Measurements from ENCODE around the gene ZNRF3.

The ZNRF3 gene

DNA sequence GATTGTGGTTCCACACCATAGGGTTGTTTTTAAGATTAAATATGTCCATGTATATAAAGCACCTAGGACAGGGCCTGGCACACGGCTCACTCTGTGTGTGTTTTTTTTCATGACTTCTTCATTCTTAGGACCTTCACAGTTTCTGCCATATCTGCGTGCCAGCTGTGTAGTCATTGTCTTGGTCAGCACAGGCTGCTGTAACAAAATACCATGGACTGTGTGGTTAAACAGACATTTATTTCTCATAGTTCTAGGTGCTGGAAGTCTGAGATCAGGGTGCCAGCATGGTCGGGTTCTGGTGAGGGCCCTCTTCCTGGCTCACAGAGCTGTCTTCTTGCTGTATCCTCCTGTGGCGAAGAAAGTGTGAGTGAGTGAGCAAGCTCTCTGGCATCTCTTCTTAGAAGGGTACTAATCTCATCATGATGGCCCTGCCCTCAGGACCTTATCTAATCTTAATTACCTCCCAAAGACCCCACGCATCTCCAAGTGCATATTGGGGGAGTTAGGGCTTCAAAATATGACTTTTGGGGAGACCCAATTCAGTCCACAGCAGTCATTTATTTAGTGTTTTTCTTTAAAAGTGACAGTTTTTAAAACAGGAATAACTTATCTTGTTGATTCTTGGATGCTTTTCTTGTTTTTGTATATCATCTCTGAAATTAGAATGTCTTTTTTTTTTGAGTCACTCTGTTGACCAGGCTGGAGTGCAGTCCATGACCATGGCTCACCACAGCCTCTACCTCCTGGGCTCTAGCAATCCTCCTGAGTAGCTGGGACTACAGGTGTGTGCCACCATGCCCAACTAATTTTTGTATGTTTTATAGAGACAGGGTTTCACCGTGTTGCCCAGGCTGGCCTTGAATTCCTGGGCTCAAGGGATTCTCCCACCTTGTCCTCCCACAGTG lies 70.9 kb downstream of the ZNRF3 start:
- DNase-seq, result no peak

- peak; percentile 55 for DNase-seq
Observed at GRCh38 chr22:28955817-28956216, 72.4 kb downstream of the ZNRF3 start.

DNA sequence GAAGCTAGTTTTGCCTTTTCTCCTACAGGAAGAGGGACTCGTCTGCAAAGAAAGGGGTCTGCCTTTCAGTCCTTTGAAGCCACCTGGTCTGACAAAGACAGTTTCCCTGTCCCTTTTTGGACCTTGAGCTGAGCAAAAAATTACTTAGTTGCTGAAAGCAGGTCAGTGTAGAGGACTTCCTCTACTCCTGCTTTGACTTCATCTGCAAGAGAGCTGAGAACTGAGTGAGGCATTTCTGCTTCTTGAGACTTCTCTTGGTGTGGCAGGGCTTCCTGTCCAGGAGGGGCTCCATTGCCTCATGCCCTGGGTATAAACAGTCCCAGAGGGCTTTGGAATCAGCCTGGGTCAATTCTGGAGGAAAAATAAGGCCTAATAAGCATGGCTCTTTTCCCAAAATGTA lies 73.1 kb downstream of the ZNRF3 start:
- DNase-seq, result no peak

DNA sequence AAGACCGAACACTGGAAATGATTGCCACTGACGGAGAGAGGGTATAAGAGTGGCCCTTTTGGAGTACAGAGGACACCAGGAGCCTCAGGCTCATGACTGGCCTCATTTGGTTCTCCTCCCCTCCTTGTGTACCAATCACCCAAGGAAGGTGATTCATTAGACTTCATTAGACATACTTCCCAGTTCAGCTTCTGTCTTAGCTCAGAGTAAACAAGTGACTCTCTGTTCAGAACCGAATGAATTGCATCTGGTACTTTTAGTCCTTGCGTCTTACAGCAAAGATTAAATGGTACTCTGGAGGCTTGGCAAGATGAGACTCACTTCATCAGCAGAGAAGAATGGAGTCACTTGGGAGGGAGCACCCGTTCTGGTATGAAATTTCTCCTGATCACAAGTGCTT lies 75.2 kb downstream of the ZNRF3 start:
- no peak for DNase-seq

DNA sequence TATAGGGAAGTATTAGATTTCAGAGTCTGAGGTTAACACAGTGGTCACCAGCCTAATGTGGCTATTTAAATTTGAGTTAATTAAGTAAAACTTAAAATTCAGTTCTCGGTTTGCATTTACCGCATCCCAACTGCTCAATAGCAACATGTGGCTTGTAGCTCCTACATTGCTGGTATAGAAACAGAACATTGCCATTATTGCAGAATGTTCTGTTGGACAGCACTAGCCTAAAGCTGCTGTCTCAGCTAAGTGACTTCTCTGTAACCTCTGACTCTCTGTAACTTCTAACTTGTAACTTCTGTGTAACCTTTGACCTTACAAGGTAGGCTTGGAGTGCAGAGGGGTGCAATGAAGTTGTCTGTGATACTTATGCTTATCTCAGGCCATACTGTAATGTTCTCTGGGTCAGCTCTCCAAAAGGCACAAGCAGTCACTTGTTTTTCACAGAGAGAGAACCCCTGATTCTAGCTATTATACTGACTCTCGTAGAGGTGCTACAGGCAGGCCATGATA lies 78.7 kb downstream of the ZNRF3 start:
- DNase-seq, result no peak

DNA sequence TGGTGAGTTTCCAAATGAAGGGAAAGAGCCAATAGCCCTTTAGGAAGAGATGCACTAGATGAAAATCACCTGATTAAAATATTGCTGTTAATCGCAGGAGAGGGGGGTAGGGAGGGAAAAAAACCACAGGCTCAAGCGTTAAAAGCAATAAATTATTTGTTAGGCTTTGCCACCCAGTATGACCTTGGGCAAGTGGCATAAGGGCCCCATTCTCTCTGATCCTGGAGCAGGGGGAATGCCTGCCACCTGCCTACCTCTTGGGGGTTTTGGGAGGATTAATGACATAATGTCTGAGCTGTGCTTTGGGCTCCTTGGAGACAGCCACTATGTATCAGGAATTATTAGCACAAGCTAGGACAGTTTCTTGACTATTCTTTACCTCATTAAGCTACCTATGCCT lies 80.0 kb downstream of the ZNRF3 start:
- DNase-seq, result no peak

- DNase-seq, result no peak
Observed at GRCh38 chr22:28967163-28967665, 83.8 kb downstream of the ZNRF3 start.

GRCh38 chr22:28967969-28968368 lies 84.6 kb downstream of the ZNRF3 start:
- DNase-seq, result no peak

- DNase-seq, result no peak
Observed at GRCh38 chr22:28969401-28970168, 86.2 kb downstream of the ZNRF3 start.

- DNase-seq, result no peak
Observed at GRCh38 chr22:28973352-28973751, 90.0 kb downstream of the ZNRF3 start.

DNA sequence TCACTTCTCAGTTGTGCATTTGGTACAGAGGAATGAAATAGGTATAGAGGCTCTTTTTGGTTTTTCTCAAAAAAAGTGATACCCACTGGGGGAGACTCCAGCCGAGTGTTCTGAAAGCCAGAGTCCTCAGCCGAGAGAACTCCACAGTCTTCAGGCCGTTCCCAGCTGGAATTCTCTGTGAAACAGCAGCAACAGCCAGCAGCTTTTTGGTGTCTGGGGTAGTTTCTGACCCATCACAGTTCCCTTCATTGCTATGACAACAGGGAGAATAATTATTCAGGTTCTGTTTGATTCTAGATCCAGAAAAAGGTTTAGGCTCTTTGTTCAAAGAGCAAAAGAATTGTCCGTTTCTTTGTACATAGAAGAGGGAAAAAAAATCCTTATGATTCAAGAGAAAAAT lies 93.7 kb downstream of the ZNRF3 start:
- no peak for DNase-seq

DNA sequence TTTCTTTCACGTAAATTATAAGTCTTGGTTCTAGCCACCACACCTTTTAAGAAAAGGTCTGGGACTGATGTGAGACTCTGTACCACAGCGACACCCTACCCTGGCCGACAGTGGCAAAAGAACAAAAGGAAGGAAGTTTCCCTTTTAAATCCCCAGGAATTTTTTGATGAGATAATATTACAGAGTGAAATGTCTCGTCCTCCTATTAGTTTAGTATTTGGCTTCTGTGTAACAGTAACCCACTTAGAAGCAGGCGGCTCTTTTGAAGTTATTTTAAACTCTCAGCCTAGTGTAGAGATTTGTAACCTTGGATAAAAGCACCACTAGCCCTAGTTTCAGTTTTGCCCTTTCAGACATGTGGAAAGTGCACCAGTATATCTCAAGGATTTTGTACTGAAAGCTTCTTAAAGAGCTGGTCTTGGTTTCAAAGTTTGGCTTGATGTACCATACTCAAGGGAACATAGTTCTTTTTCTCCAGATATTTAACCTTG lies 94.2 kb downstream of the ZNRF3 start:
- DNase-seq, result no peak

- DNase-seq, result no peak
Observed at GRCh38 chr22:28978158-28978557, 94.8 kb downstream of the ZNRF3 start.

DNA sequence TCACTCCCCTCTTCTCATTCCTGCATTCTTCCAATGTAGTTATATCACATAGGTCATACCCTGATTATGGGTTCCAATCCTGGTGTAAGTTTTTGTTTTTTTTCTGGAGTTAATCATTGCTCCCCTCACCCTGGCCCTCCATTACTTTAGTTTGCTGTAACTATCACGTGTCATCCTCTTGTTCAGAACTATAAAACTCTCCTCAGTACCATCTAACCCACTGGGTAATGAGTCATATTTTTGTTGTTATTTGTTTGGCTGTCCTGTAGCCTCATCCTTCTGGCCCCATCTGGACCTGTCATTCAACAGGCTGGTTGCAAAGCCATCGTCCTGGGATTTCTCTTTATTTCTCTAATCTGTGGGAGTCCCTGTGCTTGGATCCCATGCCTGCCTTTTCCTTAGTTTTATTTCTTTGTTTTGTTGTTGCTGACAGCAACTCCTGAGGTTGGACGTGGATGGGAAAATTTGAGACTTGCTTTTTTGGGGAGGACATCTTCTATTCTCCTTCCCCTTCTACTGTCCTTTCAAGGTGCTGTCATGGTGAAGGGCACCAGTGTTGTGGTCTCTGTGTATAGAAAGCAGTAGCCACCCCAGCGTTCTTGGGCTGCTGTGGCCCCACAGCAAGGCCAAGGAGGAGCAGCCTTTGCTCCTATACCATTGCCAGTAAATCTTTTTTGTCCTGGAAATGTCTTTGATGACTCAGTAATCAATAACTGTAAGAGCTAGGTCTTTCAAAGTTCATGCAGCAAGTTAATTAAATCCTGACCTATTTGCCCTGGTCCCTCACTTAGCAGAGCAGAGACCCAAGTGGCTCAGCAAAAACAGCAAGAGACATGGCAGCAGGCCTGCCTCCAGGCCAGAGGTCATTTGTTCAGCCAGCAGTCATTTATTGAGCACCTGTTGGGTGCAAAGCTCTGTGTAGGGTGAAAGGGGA lies 95.8 kb downstream of the ZNRF3 start:
- DNase-seq, result no peak

DNA sequence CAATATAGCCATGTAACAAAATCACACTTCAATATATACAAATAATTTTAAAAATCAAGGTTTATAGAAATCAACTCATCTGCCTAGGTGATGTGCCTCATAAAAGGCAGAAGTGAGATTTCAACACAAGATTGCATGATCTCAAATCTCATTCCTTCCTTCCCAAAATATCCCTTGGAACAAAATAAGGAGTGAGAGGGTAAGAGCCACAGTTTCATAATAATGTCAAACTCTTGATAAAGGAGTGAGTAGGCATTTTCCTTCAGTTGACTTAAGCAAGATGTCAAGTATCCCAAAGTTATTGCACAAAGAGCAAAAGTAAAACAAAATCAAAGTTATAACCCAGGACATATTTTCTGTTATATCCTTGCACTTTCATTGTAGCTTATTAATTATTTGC lies 97.0 kb downstream of the ZNRF3 start:
- DNase-seq, result no peak

GRCh38 chr22:28981818-28982499 lies 98.6 kb downstream of the ZNRF3 start:
- no peak for DNase-seq

DNA sequence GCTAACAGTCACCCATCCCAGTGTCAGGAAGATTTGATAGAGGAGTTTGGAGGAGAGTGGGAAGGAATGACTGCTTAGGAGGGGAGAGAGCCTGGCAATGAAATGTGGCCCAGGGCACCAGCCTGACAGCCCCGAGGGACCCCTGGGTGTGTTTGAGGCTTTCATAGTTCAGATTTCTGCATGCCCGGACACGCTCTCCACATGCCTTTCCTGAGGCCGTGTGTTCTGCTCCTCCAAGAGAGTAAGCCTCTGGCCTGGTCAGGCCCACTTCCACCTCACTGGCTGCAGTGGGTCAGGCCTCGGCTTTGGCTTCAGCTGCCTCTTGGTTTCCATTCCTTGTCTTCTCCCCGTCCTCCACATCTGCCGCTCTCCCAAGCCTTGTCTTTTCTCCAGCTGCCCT lies 99.8 kb downstream of the ZNRF3 start:
- no peak for DNase-seq

DNA sequence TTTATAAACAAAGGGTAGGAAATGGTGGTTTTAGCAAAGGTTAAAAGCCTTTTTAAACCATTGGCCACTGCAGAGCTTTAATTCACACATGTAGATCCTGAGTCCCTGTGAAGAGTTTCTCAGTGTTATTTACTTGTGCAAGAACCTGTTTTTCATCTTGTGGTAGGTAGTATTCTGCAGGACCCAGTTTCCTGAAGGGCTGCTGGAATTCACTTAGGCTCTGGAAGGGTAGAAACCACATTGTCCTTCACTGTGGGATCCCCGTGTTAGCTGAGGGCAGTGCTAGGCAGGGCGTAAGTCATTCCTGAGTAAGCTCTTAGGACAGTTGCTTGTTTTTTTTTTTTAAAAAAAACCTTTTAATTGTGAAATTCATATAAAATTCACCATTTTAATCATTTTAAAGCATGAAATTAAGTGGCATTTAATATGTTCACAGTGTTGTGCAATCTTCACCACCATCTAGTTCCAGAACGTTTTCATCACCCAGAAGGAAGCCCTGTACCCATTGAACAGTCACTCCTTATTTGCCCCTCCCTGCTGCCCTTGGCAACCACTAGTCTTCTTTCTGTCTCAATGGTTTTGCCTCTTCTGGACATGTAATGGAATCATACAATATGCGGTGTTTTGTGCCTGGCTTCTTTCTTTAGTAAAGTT lies 100.5 kb downstream of the ZNRF3 start:
- DNase-seq, result no peak

GRCh38 chr22:28984482-28985158 lies 101.2 kb downstream of the ZNRF3 start:
- no peak for DNase-seq

DNA sequence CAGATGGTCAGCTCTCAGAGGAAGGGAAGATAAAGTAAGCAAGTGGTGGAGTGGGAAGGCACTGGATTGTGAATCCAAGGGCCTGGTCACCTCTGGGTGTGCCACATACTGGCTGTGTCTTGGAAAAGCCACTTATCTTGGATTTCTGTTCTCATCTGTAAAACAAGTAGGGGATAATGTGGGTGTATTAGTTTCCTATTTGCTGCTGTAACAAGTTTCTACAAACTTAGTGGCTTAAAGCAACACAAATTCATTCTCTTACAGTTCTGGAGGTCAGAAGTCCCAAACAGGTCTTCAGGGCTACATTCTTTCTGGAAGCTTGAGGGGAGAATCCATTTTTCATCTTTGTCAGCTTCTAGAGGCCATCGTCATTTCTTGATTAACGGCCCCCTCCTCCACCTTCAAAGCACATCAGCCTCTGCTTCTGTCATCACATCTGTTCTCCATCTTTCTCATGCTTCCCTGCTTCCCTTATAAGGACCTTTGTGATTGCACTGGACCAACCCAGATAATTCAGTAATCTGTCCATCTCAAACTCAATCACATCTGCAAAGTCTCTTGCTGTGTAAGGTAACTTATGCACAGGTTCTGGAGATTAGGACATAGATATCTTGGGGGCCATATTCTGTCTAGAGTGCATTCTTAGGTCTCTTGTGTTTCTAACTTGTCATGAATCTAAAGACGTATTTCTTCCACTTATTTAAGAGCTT lies 102.4 kb downstream of the ZNRF3 start:
- no peak for DNase-seq
